GM21737 (cell line): ENCODE data around the gene GNAQ.

Source experiments
- ATAC-seq: cut with Tn5 transposase; IDR thresholded peaks from one replicate; pipeline ENCODE4 v1.9.1; 2021; ENCODE audit warnings: mild to moderate bottlenecking, moderate library complexity; ENCODE audit not compliant: unreplicated experiment

Gene GNAQ

GRCh38 chr9:77949751-77950436, 81.7 kb downstream of the GNAQ start:
- ATAC-seq, result no peak

GRCh38 chr9:77947651-77948050, 84.0 kb downstream of the GNAQ start:
- ATAC-seq, result no peak

GRCh38 chr9:77946969-77947620, 84.5 kb downstream of the GNAQ start:
- ATAC-seq, result no peak

- no peak for ATAC-seq
These were observed 85.3 kb downstream of the GNAQ start for GRCh38 chr9:77946296-77946695.

- no peak for ATAC-seq
These were observed 85.8 kb downstream of the GNAQ start for GRCh38 chr9:77945798-77946197.

- no peak for ATAC-seq
These were observed 86.9 kb downstream of the GNAQ start for GRCh38 chr9:77944556-77945243.

- no peak for ATAC-seq
These were observed 88.6 kb downstream of the GNAQ start for GRCh38 chr9:77943057-77943456.

GRCh38 chr9:77939149-77939668, 92.4 kb downstream of the GNAQ start:
- ATAC-seq, result no peak

- no peak for ATAC-seq
These were observed 93.4 kb downstream of the GNAQ start for GRCh38 chr9:77938163-77938562.

GRCh38 chr9:77935974-77936373, 95.6 kb downstream of the GNAQ start:
- no peak for ATAC-seq

GRCh38 chr9:77935211-77935610, 96.4 kb downstream of the GNAQ start:
- no peak for ATAC-seq

GRCh38 chr9:77933976-77934375, 97.6 kb downstream of the GNAQ start:
- no peak for ATAC-seq

GRCh38 chr9:77933019-77933418, 98.6 kb downstream of the GNAQ start:
- ATAC-seq, result no peak

GRCh38 chr9:77929942-77930341, 101.7 kb downstream of the GNAQ start:
- ATAC-seq, result no peak

GRCh38 chr9:77927265-77927664, 104.3 kb downstream of the GNAQ start:
- no peak for ATAC-seq

GRCh38 chr9:77926371-77926878, 105.2 kb downstream of the GNAQ start:
- ATAC-seq, result no peak

GRCh38 chr9:77922591-77922990, 109.0 kb downstream of the GNAQ start:
- ATAC-seq, result no peak

GRCh38 chr9:77917800-77918199, 113.8 kb downstream of the GNAQ start:
- ATAC-seq, result no peak

- ATAC-seq, result no peak
These were observed 114.8 kb downstream of the GNAQ start for GRCh38 chr9:77916820-77917219.

- ATAC-seq, result peak; percentile 67
These were observed 115.2 kb downstream of the GNAQ start for GRCh38 chr9:77916410-77916819.

- no peak for ATAC-seq
These were observed 115.9 kb downstream of the GNAQ start for GRCh38 chr9:77915744-77916143.
